Transverse colon (tissue), 3 donors: ENCODE data around the gene FBXO31.
A peak's percentile ranks its signal among the peaks of the same experiment; 100 is the strongest.

Experiments used
- EP300 ChIP-seq: sonication (generic); formaldehyde crosslinking; IDR thresholded peaks from one replicate; pipeline ENCODE4 v1.6.1; 2017; ENCODE audit warnings: antibody characterized with exemption, low read depth
- TF ChIP-seq, protein P1 (sequence below), 5 experiments: fragments of 200-600 bp in 3 of 5; fragments of 450-650 bp in 2 of 5; sonication (generic) in 3 of 5; IDR thresholded peaks; 1 replicate in 2 of 5; 2 replicates in 3 of 5; pipeline ENCODE4 v1.5.1; 2016 to 2017; ENCODE audit warnings: antibody characterized with exemption in 5 of 5, inconsistent platforms in 3 of 5, mild to moderate bottlenecking in 2 of 5, moderate library complexity in 1 of 5

DNA sequence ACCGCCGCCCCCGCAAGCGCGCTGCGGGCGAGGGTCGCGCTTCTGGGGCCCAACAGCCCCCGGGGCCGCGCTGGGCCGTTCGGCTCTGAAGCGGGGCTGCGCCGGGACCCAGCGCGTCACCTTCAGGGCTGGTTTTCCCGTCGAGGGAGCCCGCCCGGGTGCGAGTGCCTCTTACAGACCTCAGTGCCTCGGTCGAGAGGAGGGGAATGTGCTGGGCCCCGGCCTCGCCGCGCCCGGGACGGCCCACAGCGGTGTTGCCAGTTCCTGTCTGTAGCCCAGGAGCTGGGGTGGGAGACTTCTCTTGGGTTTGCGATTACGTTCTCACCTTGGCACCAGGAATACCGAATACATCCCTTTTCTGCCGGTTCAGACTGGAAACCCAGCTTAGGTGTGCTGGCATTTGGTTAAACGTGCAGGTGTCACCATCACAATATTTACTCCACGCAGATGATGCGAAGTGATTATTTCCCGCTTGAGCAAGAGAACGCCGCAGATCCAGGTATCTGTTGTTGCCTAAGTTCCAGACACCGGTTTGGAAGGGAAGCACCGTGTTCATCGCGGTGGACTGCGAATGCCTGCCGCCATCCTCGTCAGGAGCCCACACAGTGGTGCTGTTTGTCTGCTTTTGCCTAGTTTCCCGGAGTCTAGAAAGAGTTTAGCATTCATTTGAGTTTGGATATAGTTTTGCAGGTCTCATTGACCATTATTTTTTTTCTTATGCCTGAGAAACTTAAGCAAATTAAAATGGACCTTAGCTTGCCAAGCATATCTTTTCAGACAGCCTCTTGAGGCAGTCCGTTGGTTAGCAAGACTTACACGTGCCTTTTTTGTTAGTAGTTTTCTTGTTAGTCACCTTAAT lies 9.5 kb upstream of the FBXO31 start:
- TF ChIP-seq, protein P1, sequence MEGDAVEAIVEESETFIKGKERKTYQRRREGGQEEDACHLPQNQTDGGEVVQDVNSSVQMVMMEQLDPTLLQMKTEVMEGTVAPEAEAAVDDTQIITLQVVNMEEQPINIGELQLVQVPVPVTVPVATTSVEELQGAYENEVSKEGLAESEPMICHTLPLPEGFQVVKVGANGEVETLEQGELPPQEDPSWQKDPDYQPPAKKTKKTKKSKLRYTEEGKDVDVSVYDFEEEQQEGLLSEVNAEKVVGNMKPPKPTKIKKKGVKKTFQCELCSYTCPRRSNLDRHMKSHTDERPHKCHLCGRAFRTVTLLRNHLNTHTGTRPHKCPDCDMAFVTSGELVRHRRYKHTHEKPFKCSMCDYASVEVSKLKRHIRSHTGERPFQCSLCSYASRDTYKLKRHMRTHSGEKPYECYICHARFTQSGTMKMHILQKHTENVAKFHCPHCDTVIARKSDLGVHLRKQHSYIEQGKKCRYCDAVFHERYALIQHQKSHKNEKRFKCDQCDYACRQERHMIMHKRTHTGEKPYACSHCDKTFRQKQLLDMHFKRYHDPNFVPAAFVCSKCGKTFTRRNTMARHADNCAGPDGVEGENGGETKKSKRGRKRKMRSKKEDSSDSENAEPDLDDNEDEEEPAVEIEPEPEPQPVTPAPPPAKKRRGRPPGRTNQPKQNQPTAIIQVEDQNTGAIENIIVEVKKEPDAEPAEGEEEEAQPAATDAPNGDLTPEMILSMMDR (IDR thresholded peaks at IDR 0.05) = peak in 2 of 5 experiments; percentile 4
- no peak for TF ChIP-seq EP300
